ENCODE results near the gene TMEM273. TPM values are rescaled to one million over a fixed set of nuclear protein-coding genes. Genes with fewer than 3 reads are reported as not detected.

Gene TMEM273
- total RNA-seq = not detected in 3 replicates

- Mint-ChIP-seq H3K36me3 (no peaks in the 10 kb centered on the region), H3K4me1 (no peaks in the 10 kb centered on the region), H3K4me3 (no peak within 1 kb of the TSS), H3K27me3 (ENCODE audit: low read depth) (peaks cover 42% of the 10 kb centered on the region), H3K9me3 (no peaks in the 10 kb centered on the region), H3K27ac (no peak within 1 kb of the TSS)
- TF ChIP-seq, protein P1, sequence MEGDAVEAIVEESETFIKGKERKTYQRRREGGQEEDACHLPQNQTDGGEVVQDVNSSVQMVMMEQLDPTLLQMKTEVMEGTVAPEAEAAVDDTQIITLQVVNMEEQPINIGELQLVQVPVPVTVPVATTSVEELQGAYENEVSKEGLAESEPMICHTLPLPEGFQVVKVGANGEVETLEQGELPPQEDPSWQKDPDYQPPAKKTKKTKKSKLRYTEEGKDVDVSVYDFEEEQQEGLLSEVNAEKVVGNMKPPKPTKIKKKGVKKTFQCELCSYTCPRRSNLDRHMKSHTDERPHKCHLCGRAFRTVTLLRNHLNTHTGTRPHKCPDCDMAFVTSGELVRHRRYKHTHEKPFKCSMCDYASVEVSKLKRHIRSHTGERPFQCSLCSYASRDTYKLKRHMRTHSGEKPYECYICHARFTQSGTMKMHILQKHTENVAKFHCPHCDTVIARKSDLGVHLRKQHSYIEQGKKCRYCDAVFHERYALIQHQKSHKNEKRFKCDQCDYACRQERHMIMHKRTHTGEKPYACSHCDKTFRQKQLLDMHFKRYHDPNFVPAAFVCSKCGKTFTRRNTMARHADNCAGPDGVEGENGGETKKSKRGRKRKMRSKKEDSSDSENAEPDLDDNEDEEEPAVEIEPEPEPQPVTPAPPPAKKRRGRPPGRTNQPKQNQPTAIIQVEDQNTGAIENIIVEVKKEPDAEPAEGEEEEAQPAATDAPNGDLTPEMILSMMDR (IDR thresholded peaks at IDR 0.05; ENCODE audit: unreplicated experiment) = no peak
- no peak for DNase-seq (ENCODE audit: low spot score in 2 of 2, unreplicated experiment in 2 of 2)
These were observed at the start of gene TMEM273 for GRCh38 chr10:49187950-49188761. TMEM273 (minus strand) TSS chr10:49188391; CDS start chr10:49188336, 55 bp downstream.

DNA sequence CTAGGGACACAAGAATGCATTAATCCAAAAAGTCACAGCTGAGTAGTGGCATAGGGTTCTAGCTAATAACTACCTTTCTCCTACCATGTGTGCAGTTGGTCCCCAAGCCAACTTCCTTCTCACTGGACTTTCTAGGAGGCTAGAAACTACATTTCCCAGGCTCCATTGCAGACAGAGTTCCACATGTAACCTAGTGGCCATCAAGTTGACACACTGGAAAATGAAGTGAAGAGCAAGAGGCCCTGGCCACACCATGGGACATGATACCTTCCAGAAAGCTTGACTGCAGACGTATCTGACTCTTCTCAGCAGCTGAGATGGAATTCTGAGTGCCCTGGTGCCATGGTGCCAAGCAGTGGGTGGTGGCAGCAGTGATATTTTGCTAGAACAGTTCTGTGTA lies 49.8 kb upstream of the TMEM273 start:
- Mint-ChIP-seq H3K27ac (no peak overlapping the region), H3K27me3 (ENCODE audit: low read depth) (peaks cover 58% of the 10 kb centered on the region), H3K4me3 (no peak overlapping the region), H3K4me1 (no peaks in the 10 kb centered on the region), H3K9me3 (no peaks in the 10 kb centered on the region), H3K36me3 (no peaks in the 10 kb centered on the region)
- DNase-seq (ENCODE audit: low spot score in 2 of 2, unreplicated experiment in 2 of 2) = no peak
- TF ChIP-seq, protein P1 (IDR thresholded peaks at IDR 0.05; ENCODE audit: unreplicated experiment) = no peak

GRCh38 chr10:49235392-49235791 lies 47.2 kb upstream of the TMEM273 start:
- H3K27ac Mint-ChIP-seq = no peak overlapping the region
- H3K4me3 Mint-ChIP-seq = no peak overlapping the region
- TF ChIP-seq, protein P1 (IDR thresholded peaks at IDR 0.05; ENCODE audit: unreplicated experiment) = no peak
- no peaks in the 10 kb centered on the region for H3K4me1 Mint-ChIP-seq
- DNase-seq (ENCODE audit: low spot score in 2 of 2, unreplicated experiment in 2 of 2) = no peak
- H3K36me3 Mint-ChIP-seq = no peaks in the 10 kb centered on the region
- no peaks in the 10 kb centered on the region for H3K9me3 Mint-ChIP-seq
- peaks cover 57% of the 10 kb centered on the region for H3K27me3 Mint-ChIP-seq (ENCODE audit: low read depth)

DNA sequence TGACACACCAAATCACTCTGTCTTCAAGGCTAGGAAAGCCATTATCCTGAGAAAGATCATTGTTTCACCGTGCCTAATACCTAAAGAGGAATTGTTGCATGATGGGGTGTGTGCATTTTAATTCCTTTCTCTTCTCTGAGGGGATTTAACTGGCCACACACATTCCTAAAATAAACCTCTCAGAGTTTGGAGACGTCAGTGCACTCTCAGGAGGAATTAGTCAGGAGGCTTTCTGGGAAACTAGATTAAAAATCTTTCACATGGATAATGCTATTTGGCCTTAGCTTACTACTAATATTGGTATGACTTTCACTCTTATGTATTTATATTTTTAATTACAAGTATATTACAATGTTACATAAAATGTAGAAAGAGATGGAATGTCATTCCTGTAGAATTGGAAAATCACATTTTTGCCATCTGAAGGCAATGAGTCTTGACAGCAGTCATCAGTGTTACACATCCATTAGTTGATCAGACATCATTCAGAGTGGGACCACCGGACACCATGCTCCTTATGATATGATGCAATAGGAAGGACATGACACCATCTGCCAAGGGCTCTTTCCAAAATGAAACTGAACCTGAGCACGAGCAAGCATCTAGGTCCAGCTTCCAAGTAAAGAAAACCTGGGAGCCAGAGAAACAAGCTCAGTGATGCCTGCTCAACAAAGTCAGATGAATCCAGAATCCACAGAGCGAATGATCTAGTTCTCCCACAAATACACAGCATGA lies 43.1 kb upstream of the TMEM273 start:
- no peaks in the 10 kb centered on the region for H3K36me3 Mint-ChIP-seq
- no peaks in the 10 kb centered on the region for H3K9me3 Mint-ChIP-seq
- DNase-seq (ENCODE audit: low spot score in 2 of 2, unreplicated experiment in 2 of 2) = no peak
- peaks cover 46% of the 10 kb centered on the region for H3K27me3 Mint-ChIP-seq (ENCODE audit: low read depth)
- H3K27ac Mint-ChIP-seq = no peak overlapping the region
- H3K4me3 Mint-ChIP-seq = no peak overlapping the region
- TF ChIP-seq, protein P1 (IDR thresholded peaks at IDR 0.05; ENCODE audit: unreplicated experiment) = no peak
- no peaks in the 10 kb centered on the region for H3K4me1 Mint-ChIP-seq

DNA sequence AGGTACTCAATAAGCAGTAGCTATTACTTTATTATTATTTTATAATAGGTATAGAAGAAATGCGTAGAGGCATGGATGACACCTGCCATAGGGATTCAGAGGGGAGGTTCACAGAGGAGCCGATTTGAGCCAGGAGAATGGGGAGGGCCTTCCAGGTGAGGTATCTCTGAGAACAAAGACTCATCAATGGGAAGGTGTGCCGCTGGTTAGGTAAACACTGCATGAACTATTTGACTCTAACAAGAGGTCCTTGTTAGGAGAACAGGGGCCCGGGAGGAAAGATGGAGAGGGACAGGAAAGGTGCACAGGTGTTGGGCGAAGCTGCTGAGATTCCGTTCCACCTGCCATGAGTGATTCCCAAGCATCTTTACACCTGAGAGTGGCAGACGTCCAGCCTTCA lies 41.8 kb upstream of the TMEM273 start:
- Mint-ChIP-seq H3K27me3 (ENCODE audit: low read depth) (peaks cover 41% of the 10 kb centered on the region), H3K36me3 (no peaks in the 10 kb centered on the region), H3K4me3 (no peak overlapping the region), H3K27ac (no peak overlapping the region), H3K4me1 (no peaks in the 10 kb centered on the region), H3K9me3 (no peaks in the 10 kb centered on the region)
- TF ChIP-seq, protein P1 (IDR thresholded peaks at IDR 0.05; ENCODE audit: unreplicated experiment) = no peak
- no peak for DNase-seq (ENCODE audit: low spot score in 2 of 2, unreplicated experiment in 2 of 2)

Data from mesothelial cell of epicardium (in vitro differentiated cells).